ENCODE results near the gene ATAD3B. TPM values are rescaled to one million over a fixed set of nuclear protein-coding genes. Genes with fewer than 3 reads are reported as not detected.
"Not testable (repeated sequence)": the region's sequence is repeated elsewhere in the genome, so short reads cannot be mapped to it uniquely, and the experiment has no call there.

Gene ATAD3B
- total RNA-seq, 1 experiment from 2014 or later: 104 TPM

DNA sequence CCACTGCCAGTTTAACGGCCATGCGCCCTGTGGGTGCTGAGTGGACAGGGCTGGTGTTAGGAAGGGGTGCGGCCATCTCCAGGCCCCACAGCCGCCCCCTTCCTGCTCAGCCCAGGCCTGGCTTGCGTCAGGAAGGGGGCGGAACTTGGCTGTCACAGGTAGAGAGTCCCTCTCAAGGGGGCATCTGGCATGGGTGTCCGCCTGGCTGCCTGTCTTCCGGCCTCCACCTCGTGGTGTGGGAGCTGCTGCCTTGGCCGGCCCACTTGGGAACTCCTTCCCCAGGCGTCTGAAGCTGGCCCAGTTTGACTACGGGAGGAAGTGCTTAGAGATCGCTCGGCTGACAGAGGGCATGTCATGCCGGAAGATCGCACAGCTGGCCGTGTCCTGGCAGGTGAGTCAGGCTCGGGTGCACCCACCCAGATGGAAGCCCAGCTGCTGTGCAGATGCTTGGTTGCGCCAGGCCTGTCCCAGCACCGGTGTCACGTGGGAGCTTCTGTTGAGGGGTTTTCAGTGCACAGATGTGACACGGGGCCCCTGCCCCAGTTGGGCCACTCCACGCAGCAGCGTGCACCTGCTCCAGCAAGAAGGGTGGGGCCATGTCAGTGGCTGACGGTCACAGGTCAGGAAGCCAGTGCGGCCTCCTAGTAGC lies 9.1 kb upstream of the ATAD3B start:
- POLR2A ChIA-PET: no interaction called here
- H3K27ac ChIP-seq (ENCODE audit: low read length): no peak overlapping the region

DNA sequence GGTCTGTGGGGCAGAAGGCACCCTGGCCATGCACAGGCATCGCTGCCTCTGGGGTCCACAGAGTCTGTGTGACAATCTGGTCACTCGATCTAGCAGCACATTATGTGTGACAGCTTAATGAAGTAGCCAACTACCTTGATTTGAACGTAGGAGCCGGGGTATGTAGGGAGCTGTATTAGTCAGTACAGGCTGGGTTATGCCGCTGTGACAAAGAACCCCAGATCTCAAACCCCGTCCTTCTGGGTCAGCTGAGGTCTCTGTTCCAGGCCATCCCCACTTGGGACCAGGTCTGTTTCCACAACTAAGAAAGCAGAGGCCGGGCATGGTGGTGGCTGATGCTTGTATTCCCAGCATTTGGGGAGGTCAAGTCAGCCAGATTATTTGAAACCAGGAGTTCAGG lies 8.3 kb upstream of the ATAD3B start:
- DNase-seq (ENCODE audit: low read depth, low spot score) (no peak), ATAC-seq (no peak)
- Histone ChIP-seq H3K36me3 (ENCODE audit: control insufficient read depth, insufficient read depth, low read length) (no peaks in the 10 kb centered on the region), H3K9me3 (ENCODE audit: control insufficient read depth, insufficient read depth, low read depth, low read length) (no peaks in the 10 kb centered on the region), H3K27me3 (ENCODE audit: control insufficient read depth, insufficient read depth, low read length) (no peaks in the 10 kb centered on the region), H3K4me1 (ENCODE audit: control insufficient read depth, insufficient read depth, low read length) (no peaks in the 10 kb centered on the region), H3K27ac (ENCODE audit: low read length) (no peak overlapping the region), H3K4me3 (ENCODE audit: low read depth in 2 of 2, low read length in 2 of 2) (no peak overlapping the region)
- in situ Hi-C loops (cut with HindIII; ENCODE audit: low pct_unique_long_range_greater_than_20kb, low sequenced_read_pairs) (no loop called here), intact Hi-C loops (cut with micrococcal nuclease; ENCODE audit: unreplicated experiment) (no loop called here)
- no TSS peak for BruUV-seq (replicated peaks)
- CTCF ChIA-PET: no interaction called here
- no peak for TF ChIP-seq SIN3A (IDR thresholded peaks at IDR 0.05; ENCODE audit: borderline replicate concordance, insufficient read depth, low read depth, low read length)
- TF ChIP-seq, protein P1, sequence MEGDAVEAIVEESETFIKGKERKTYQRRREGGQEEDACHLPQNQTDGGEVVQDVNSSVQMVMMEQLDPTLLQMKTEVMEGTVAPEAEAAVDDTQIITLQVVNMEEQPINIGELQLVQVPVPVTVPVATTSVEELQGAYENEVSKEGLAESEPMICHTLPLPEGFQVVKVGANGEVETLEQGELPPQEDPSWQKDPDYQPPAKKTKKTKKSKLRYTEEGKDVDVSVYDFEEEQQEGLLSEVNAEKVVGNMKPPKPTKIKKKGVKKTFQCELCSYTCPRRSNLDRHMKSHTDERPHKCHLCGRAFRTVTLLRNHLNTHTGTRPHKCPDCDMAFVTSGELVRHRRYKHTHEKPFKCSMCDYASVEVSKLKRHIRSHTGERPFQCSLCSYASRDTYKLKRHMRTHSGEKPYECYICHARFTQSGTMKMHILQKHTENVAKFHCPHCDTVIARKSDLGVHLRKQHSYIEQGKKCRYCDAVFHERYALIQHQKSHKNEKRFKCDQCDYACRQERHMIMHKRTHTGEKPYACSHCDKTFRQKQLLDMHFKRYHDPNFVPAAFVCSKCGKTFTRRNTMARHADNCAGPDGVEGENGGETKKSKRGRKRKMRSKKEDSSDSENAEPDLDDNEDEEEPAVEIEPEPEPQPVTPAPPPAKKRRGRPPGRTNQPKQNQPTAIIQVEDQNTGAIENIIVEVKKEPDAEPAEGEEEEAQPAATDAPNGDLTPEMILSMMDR (IDR thresholded peaks at IDR 0.05): no peak
- TF ChIP-seq TCF7L2 (IDR thresholded peaks at IDR 0.05; ENCODE audit: low read depth, low read length): no peak
- TF ChIP-seq, protein P2, sequence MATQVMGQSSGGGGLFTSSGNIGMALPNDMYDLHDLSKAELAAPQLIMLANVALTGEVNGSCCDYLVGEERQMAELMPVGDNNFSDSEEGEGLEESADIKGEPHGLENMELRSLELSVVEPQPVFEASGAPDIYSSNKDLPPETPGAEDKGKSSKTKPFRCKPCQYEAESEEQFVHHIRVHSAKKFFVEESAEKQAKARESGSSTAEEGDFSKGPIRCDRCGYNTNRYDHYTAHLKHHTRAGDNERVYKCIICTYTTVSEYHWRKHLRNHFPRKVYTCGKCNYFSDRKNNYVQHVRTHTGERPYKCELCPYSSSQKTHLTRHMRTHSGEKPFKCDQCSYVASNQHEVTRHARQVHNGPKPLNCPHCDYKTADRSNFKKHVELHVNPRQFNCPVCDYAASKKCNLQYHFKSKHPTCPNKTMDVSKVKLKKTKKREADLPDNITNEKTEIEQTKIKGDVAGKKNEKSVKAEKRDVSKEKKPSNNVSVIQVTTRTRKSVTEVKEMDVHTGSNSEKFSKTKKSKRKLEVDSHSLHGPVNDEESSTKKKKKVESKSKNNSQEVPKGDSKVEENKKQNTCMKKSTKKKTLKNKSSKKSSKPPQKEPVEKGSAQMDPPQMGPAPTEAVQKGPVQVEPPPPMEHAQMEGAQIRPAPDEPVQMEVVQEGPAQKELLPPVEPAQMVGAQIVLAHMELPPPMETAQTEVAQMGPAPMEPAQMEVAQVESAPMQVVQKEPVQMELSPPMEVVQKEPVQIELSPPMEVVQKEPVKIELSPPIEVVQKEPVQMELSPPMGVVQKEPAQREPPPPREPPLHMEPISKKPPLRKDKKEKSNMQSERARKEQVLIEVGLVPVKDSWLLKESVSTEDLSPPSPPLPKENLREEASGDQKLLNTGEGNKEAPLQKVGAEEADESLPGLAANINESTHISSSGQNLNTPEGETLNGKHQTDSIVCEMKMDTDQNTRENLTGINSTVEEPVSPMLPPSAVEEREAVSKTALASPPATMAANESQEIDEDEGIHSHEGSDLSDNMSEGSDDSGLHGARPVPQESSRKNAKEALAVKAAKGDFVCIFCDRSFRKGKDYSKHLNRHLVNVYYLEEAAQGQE (IDR thresholded peaks at IDR 0.05; ENCODE audit: insufficient read depth in 1 of 2, low read depth in 2 of 2, low read length in 1 of 2): no peak
- no peak for TF ChIP-seq POLR2AphosphoS5 (IDR thresholded peaks at IDR 0.05; ENCODE audit: low read depth, low read length)
- POLR2A ChIA-PET: no interaction called here

More for the DNA sequence above, 9.1 kb upstream of the ATAD3B start:
- intact Hi-C loops (cut with micrococcal nuclease; ENCODE audit: unreplicated experiment): no loop called here
- DNase-seq (ENCODE audit: low read depth, low spot score): no peak
- CTCF ChIA-PET: interaction anchor here (0.8 kb wide), 1 partner anchor 37 kb away, joined by 3 read pairs; a partner anchor contains a TSS
- peak; percentile 49 for ATAC-seq
- BruUV-seq (replicated peaks): no TSS peak
- no peaks in the 10 kb centered on the region for H3K27me3 ChIP-seq (ENCODE audit: control insufficient read depth, insufficient read depth, low read length)
- no peaks in the 10 kb centered on the region for H3K9me3 ChIP-seq (ENCODE audit: control insufficient read depth, insufficient read depth, low read depth, low read length)
- TF ChIP-seq POLR2AphosphoS5 (IDR thresholded peaks at IDR 0.05; ENCODE audit: low read depth, low read length) (no peak), SIN3A (IDR thresholded peaks at IDR 0.05; ENCODE audit: borderline replicate concordance, insufficient read depth, low read depth, low read length) (no peak), TCF7L2 (IDR thresholded peaks at IDR 0.05; ENCODE audit: low read depth, low read length) (no peak)
- TF ChIP-seq, protein P1 (IDR thresholded peaks at IDR 0.05): no peak
- TF ChIP-seq, protein P2 (IDR thresholded peaks at IDR 0.05; ENCODE audit: insufficient read depth in 1 of 2, low read depth in 2 of 2, low read length in 1 of 2): no peak
- H3K4me1 ChIP-seq (ENCODE audit: control insufficient read depth, insufficient read depth, low read length): no peaks in the 10 kb centered on the region
- in situ Hi-C loops (cut with HindIII; ENCODE audit: low pct_unique_long_range_greater_than_20kb, low sequenced_read_pairs): no loop called here
- no peaks in the 10 kb centered on the region for H3K36me3 ChIP-seq (ENCODE audit: control insufficient read depth, insufficient read depth, low read length)
- no peak overlapping the region for H3K4me3 ChIP-seq (ENCODE audit: low read depth in 2 of 2, low read length in 2 of 2)

DNA sequence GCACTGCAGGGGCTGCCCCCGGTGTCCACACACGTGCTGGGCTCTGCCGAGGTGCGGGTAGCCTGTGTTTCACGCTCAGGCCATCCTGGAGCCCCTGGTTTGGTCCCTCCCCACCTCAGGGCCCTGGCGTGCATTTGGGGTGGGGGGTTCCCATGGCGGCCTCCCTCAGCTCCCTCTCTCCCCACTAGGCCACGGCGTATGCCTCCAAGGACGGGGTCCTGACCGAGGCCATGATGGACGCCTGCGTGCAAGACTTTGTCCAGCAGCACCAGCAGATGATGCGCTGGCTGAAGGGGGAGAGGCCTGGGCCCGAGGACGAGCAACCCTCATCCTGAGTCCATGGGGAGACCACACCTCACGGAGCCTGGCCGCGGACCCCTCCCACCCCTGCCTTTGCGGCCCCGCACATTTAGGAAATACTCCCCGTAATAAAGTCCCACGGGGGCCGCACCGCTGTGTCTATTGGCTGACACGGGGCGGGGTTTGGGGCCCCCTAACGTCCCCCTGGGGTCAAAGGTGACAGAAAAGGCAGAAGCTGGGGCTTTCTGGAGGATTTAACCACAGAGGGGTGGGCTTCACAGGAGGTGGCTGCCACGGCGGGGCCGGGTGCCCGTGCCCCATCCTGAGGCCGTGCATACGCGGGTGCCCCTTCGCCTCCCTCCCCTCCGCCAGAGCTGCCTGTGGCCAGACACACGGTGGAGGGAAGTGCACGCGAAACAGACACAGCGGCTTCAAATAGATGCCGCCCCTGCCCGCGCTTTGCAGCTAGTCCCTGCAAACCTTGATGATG lies 3.2 kb upstream of the ATAD3B start:
- H3K4me1 ChIP-seq (ENCODE audit: control insufficient read depth, insufficient read depth, low read length); H3K36me3 ChIP-seq (ENCODE audit: control insufficient read depth, insufficient read depth, low read length); BruUV-seq (replicated peaks); ATAC-seq; H3K27me3 ChIP-seq (ENCODE audit: control insufficient read depth, insufficient read depth, low read length); intact Hi-C loops (cut with micrococcal nuclease; ENCODE audit: unreplicated experiment); POLR2A ChIA-PET; H3K27ac ChIP-seq (ENCODE audit: low read length); DNase-seq (ENCODE audit: low read depth, low spot score); in situ Hi-C loops (cut with HindIII; ENCODE audit: low pct_unique_long_range_greater_than_20kb, low sequenced_read_pairs); H3K9me3 ChIP-seq (ENCODE audit: control insufficient read depth, insufficient read depth, low read depth, low read length); H3K4me3 ChIP-seq (ENCODE audit: low read depth in 2 of 2, low read length in 2 of 2): not testable (repeated sequence)
- CTCF ChIA-PET: interaction anchor here (1.2 kb wide), 1 partner anchor 96 kb away, joined by 3 read pairs; no protein-coding TSS in a partner anchor

Data from Panc1 (cell line).